ENCODE measurements around the gene SCFD1.

The SCFD1 gene

GRCh38 chr14:30655124-30655523, 33.0 kb downstream of the SCFD1 start:
- no peak for TF ChIP-seq CTCF (conservative IDR thresholded peaks at IDR 0.05; ENCODE audit: low read depth, low read length)
- peak; percentile 39 for DNase-seq (ENCODE audit: low read depth)
- no peak overlapping the region for H3K4me3 ChIP-seq (ENCODE audit: low read depth, low read length)

- DNase-seq (ENCODE audit: low read depth): no peak
- no peak overlapping the region for H3K4me3 ChIP-seq (ENCODE audit: low read depth, low read length)
- no peak for TF ChIP-seq CTCF (conservative IDR thresholded peaks at IDR 0.05; ENCODE audit: low read depth, low read length)
These were observed 33.5 kb downstream of the SCFD1 start for GRCh38 chr14:30655658-30656057.

GRCh38 chr14:30656190-30656632, 34.1 kb downstream of the SCFD1 start:
- peak; percentile 56 for DNase-seq (ENCODE audit: low read depth)
- TF ChIP-seq CTCF (conservative IDR thresholded peaks at IDR 0.05; ENCODE audit: low read depth, low read length): peak; percentile 80
- no peak overlapping the region for H3K4me3 ChIP-seq (ENCODE audit: low read depth, low read length)

GRCh38 chr14:30657050-30657449, 34.9 kb downstream of the SCFD1 start:
- H3K4me3 ChIP-seq (ENCODE audit: low read depth, low read length): no peak overlapping the region
- DNase-seq (ENCODE audit: low read depth): no peak
- no peak for TF ChIP-seq CTCF (conservative IDR thresholded peaks at IDR 0.05; ENCODE audit: low read depth, low read length)

GRCh38 chr14:30657606-30658163, 35.6 kb downstream of the SCFD1 start:
- peak; percentile 35 for TF ChIP-seq CTCF (conservative IDR thresholded peaks at IDR 0.05; ENCODE audit: low read depth, low read length)
- DNase-seq (ENCODE audit: low read depth): peak; percentile 37
- H3K4me3 ChIP-seq (ENCODE audit: low read depth, low read length): no peak overlapping the region

- TF ChIP-seq CTCF (conservative IDR thresholded peaks at IDR 0.05; ENCODE audit: low read depth, low read length): no peak
- DNase-seq (ENCODE audit: low read depth): no peak
- H3K4me3 ChIP-seq (ENCODE audit: low read depth, low read length): no peak overlapping the region
These were observed 36.5 kb downstream of the SCFD1 start for GRCh38 chr14:30658645-30659044.

- no peak overlapping the region for H3K4me3 ChIP-seq (ENCODE audit: low read depth, low read length)
- no peak for TF ChIP-seq CTCF (conservative IDR thresholded peaks at IDR 0.05; ENCODE audit: low read depth, low read length)
- peak; percentile 28 for DNase-seq (ENCODE audit: low read depth)
These were observed 47.5 kb downstream of the SCFD1 start for GRCh38 chr14:30669594-30669993.

Data from choroid plexus epithelial cell (primary cell).